ENCODE results near the gene MAPKAPK3. TPM values are rescaled to one million over a fixed set of nuclear protein-coding genes. Genes with fewer than 3 reads are reported as not detected.

Gene MAPKAPK3
- total and polyA plus RNA-seq, 2 of the 8 experiments (the other 6 are each of a cell fraction or from before 2014, with no cell fraction given): 65.4 to 99.8 TPM

GRCh38 chr3:50591196-50591741, 25.7 kb upstream of the MAPKAPK3 start (continued):
- no peak for TF ChIP-seq CHD7 (IDR thresholded peaks at IDR 0.05; ENCODE audit: insufficient replicate concordance, low read length)
- no peak for TF ChIP-seq MAFK (IDR thresholded peaks at IDR 0.05; ENCODE audit: low read depth, low read length)
- TF ChIP-seq TAF7 (optimal IDR thresholded peaks at IDR 0.05; ENCODE audit: borderline replicate concordance, low read depth, low read length): no peak
- no peak for TF ChIP-seq RXRA (IDR thresholded peaks at IDR 0.05; ENCODE audit: insufficient read depth, low read depth, low read length)
- TF ChIP-seq POLR2A (IDR thresholded peaks at IDR 0.05; ENCODE audit: control extremely low read depth in 1 of 2, low read depth in 2 of 2, low read length in 2 of 2): no peak
- no peak for TF ChIP-seq ZNF274 (IDR thresholded peaks at IDR 0.05; ENCODE audit: borderline replicate concordance, extremely low read depth, low read length)
- no peak for TF ChIP-seq SIN3A (conservative IDR thresholded peaks at IDR 0.05 in 1 of 2, IDR thresholded peaks at IDR 0.05 in 1 of 2; ENCODE audit: low read depth in 1 of 2, low read length in 2 of 2)
